Stimulated activated CD4-positive, alpha-beta T cell treated with anti-CD3 and anti-CD28 coated beads, Interleukin-4, amount 100 ng/mL, for 24 hours (primary cell): Measurements from ENCODE around the gene PHLDB1.

Source experiments
- DNase-seq: peaks from one replicate; pipeline ENCODE4 v3.0.0-alpha.2; 2020

PHLDB1 gene

DNA sequence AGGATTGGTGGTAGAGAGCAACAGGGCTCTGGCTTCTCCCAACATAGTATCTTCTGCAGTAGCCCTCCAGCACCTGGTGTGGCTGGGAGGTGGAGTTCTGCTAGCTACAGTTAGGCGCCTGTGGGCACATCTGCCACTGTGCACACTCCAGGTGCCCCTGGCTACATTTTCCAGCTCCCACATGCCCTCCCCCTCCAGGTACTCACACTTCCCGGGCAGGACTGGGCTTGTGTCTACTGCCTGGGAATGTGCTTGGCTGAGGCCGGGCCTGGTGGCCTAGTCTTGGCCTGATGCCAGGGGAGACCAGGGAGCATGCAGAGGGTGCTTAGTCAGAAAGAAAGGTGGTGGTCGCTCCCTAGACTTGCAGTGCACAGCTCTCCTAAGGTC is 15.8 kb downstream of the PHLDB1 start:
- DNase-seq: no peak

DNA sequence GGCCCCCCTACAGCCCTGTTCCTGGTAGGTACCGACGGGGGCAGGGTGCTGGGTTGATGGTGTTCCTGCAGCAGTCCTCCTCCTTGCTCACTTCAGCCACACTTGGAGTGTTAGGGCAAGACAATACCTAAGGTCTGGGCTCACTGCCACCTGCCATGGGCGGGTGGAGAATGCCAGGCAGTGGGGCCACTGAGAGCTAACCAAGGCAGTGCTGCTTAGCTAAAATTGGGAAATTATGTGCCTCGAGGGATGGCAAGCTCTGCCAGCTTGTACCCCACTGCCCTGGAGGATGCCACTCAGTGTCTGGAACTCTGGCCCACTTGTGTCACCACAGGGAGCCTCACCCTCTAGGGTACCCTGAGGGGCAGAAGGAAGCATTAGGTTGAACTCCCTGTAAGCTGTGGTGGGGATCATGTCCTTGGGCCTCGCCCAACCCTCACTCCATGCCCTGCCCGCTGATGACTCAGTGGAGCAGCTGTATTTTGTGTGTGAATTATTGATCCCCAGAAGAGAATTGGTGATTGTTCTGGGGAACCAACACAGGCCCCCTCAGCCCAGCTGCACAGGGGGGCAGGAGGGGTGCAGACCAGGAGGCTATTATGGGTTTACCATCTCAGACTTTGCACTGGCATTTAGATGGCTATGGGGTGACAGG is 17.7 kb downstream of the PHLDB1 start:
- DNase-seq: no peak

DNA sequence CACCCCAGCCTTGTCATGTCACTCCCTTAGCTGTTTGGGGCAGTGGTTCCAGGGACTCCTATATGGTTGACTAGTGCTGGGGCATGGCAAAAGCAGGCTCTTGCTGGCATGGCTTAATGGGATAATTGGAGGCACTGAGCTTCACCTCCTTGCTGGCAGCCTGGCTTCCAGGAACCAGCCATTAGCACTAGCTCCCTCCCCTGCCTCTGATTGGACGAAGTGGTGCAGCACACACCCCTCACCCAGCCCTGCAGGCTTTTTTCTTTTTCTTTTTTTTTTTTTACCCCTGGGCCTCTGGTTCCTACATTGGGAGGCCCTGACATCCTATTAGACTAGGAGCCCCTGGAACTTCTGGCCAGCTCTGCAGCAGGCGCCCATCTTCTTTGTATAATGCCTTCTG is 18.6 kb downstream of the PHLDB1 start:
- DNase-seq: no peak

DNA sequence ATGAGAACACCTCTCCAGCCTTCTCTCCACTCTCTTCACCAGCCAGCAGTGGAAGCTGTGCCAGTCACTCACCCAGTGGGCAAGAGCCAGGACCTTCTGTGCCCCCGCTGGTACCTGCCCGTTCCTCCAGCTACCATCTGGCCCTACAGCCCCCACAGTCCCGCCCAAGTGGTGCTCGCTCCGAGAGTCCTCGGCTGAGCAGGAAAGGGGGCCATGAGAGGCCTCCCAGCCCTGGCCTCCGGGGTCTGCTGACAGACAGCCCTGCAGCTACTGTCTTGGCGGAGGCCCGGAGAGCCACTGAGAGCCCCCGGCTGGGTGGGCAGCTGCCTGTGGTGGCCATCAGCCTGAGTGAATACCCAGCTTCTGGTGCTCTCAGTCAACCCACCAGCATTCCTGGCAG is 20.2 kb downstream of the PHLDB1 start:
- no peak for DNase-seq

DNA sequence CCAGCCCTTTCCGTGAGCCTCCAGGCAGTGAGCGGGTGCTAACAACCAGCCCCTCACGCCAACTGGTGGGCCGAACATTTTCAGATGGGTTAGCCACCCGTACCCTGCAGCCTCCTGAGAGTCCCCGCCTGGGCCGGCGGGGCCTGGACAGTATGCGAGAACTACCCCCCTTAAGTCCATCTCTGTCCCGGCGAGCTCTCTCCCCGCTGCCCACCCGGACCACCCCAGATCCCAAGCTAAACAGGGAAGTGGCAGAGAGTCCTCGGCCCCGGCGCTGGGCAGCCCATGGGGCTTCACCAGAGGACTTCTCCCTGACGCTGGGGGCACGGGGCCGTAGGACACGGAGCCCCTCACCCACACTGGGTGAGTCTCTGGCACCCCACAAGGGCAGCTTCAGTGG is 20.6 kb downstream of the PHLDB1 start:
- DNase-seq: no peak

DNA sequence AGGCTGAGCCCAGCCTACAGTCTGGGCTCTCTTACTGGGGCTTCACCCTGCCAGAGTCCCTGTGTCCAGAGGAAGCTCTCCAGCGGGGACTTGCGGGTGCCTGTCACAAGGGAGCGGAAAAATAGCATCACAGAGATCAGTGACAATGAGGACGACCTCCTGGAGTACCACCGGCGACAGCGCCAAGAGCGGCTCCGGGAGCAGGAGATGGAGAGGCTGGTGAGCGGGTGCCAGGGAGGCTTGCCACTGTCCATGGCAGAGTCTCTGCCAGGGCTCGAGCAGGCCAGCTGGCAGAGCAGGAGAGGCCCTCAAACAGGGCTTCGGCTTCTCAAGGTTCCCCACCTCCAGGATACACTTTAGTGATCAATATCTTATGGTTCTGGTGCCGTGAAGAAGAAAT is 21.0 kb downstream of the PHLDB1 start:
- DNase-seq: no peak

DNA sequence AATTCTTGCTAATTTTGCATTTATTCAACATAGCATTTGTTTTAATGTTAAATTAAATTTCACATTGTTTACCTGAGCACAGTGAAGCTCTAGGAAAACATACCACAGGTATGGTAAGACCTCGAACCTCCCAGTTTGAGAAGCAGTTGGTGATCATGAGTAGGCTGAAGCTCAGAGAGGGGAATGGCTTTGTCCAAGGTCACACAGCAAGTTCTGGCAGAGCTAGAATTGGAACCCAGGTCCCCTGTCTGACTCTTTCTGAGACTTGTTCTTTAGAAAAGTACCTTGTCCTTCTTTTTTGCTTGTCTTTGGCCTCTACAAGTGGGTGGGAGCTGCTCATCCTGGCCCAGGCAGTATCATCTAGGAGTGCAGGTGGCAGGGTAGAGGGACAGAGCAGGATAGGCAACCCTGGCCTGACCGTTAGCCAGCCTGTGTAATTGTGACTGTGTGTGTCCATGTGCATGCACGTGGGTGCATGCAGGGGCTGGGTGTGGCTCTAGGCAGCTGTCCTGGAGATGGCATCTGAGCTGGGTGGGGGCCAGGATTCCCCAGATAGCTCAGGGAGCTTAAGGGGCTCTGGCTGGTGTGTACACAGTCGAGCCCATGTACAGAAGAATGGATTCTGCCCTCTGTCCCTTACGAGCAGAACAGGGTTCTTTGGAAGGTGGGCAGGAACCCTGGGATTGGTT is 21.6 kb downstream of the PHLDB1 start:
- no peak for DNase-seq

DNA sequence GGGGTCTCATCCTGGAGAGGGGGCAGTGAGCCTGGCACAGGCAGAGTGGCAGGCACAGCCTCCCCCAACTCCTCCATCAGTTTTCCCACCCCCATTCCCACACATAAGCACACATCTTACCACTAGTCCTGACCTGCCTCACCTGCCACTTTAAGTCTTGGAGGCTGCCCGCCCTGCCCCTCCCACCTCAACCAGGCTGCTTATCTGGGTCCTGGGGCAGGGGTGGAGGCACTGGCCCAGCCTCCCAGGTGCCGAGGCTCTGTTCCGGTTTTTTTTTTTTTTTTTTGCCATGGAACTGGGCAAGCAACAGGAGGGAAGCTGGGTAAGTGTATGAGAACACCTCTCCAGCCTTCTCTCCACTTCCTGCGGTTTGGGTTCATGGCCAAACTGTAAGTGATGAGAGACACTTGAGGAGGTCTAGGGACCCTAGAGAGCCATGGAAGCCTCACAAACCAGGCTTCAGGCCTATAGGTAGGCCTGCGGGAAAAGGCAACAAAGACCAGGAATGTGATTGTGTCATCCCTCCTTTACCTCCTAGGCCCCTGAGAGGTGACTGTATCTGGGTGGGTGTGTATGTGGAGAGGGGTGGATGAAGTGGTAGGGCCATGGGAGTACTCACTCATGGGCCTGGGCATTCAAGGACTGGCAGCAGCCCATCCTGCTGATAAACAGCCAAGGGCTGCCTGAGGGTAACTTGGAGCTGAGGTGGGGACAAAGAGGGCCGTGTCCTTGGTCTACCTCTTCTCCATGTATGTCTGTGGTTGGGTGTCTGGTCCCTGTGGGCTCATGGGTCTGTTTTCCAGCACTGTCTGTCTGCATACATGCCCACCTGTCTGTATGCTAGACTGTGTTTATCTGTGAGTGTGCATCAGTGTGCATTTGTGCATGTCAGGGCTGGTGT is 22.6 kb downstream of the PHLDB1 start:
- DNase-seq: no peak

DNA sequence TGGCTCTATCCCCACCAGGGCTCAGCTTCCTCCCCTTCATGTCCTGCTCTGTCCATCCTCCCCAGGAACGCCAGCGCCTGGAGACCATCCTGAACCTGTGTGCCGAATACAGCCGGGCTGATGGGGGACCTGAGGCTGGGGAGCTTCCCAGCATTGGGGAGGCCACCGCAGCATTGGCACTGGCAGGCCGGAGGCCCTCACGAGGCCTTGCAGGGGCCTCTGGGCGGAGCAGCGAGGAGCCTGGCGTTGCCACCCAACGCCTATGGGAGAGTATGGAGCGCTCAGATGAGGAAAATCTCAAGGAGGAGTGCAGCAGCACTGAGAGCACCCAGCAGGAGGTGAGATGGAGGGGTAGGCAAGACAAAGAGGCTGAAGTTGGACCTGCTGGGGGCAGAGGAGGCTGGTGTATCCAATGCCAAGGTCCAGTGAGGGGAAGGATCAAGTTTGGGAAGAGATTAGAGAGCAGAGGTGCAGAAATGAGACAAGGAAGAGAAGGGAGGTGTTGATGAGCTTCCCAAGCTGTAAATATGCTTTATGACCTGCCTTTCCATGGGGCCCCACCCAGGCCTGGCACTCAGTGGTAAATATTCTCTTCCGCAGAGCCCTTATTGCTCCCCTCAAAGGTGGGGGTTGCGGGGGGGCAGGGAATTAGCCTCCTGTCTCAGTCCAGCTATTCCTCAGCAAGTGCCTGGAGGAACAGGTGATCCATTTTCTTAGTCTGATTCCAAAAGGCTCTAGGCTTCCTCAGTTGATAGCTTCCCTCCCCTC is 23.9 kb downstream of the PHLDB1 start:
- DNase-seq: no peak

DNA sequence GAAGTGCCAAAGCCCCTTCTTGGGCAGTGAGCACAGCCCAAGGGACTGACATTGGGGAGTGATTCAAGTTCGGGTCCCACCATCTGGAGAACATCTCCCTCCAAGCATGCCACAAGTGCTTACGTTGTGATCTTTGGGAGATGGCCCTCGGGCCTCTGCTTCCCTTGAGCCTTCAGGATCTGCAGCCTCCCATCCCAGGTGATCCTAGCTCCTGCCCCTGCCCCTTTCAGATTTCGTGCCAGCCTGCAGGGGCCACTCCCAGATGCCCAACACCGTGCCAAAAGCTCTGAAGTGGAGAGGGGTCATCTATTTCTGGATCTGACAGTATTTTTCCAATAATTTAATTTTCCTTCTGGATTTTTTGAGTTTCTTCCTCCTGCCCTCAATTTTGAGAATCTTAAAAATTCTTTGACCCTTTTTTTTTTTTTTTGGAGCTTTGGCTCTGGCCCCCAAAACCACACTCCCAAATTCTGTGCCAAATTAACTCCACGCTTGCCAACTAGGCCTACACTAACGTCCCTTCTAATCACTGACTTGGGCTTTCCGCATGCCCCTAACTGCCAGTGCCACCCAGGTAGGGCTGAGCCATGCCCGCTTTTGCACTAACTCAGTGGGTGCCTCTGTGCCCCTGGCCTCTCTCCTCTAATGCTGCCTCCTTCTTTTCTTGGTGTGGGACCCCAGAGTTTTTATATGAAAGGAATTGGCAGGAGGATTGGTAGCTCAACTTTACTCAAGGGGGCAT is 25.3 kb downstream of the PHLDB1 start:
- DNase-seq: no peak

DNA sequence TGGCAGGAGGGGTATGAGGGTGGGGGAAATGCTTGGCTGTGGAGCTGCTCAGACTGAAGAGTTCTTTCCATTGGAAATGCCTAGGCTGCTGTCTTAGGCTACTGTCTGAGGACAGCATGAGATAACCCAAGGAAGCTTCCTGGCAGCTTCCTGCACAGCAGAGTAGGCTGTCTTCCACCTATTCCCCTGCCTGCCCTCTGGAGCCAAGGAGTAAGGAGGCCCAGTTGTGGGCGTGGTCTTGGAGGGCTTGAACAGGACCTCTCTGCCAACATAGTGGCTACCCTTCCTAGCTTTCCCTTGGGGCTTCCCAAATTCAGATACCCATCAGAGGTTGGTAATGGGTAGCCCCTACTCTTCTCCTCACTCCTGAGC is 25.9 kb downstream of the PHLDB1 start:
- no peak for DNase-seq

DNA sequence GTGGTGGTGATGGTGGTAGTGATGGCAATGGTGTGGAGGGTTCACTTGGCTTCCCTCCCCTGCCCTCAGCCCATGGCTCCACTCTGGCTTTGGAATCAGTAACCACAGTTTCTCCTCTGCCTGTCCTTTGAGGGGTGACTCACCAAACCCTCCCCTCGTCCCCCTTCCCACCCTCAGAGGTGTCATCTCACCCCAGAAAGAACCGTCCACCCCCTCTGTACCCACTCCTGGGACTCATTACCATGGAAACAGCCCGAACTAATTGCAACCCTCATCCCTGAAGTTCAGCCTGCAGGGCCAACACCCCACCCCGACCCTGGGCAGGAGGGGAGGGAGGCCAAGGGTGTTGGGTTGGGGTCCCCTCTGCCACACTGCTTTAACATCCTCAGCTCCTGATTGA is 26.6 kb downstream of the PHLDB1 start:
- no peak for DNase-seq

DNA sequence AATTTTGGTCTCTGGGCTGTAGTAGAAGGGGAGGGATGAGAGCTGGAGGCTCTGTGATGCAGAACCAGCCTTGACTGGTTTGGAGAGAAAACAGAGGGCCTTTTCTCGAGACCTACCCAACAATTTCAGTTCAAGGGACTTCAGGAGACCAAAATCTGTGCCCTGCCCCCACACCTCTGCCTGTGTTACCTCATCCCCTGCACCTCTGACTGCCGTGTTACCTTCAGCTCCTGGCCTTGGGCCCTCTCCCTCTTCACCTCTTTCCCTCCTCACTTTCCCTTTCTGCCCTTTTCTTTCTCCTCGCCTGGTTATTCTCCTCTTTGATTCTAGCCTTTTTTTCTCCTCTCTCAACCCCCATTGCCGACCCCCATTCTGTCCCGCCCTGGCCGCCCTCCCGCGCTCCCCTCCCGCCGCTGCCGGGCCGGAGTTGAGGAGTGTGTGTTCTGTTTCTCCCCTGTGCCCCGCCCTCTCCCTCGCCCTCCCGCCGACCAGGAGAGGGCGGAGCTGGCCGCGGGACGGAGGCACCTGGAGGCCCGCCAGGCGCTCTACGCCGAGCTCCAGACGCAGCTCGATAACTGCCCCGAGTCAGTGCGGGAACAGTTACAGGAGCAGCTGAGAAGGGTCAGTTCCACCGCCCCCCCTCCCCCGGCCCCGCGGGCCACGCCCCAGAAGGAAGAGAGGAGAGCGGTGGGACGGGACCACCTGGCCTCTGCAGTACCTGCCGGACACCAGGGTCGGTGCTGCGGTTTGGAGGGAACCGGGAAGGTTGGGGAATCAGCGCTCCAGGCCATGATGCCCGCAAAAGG is 27.2 kb downstream of the PHLDB1 start:
- no peak for DNase-seq

DNA sequence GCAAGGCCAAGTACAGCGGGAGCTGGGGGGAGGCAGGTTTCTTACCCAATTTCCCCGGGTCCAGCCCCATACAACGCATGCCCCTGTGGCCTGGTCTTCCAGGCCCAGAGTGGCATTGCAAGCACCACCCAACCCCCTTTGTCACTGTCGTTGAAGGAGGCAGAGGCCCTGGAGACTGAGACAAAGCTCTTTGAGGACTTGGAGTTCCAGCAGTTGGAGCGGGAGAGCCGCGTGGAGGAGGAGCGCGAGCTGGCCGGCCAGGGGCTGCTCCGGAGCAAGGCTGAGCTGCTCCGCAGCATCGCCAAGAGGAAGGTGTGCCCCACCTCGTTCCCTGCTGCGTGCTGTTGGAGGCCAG is 27.8 kb downstream of the PHLDB1 start:
- DNase-seq: no peak

DNA sequence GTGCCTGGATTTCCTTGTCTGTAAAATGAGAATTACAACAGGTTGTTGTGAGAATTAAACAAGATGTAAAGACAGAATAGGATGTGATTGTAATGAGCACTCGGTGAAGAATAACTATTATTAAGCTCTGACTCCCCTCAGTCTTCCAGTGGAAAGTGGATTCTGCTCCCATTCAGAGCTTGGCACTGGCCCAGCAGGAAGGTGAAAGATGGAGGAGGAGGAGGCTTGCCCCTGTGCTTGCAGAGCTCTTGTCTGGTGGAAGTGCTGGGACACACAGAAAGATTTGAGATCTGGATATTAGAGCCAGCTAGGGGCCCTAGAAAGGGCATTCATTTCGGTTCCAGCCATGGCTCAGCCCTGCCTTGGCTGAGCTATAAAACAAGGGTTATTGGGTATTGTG is 28.2 kb downstream of the PHLDB1 start:
- no peak for DNase-seq

DNA sequence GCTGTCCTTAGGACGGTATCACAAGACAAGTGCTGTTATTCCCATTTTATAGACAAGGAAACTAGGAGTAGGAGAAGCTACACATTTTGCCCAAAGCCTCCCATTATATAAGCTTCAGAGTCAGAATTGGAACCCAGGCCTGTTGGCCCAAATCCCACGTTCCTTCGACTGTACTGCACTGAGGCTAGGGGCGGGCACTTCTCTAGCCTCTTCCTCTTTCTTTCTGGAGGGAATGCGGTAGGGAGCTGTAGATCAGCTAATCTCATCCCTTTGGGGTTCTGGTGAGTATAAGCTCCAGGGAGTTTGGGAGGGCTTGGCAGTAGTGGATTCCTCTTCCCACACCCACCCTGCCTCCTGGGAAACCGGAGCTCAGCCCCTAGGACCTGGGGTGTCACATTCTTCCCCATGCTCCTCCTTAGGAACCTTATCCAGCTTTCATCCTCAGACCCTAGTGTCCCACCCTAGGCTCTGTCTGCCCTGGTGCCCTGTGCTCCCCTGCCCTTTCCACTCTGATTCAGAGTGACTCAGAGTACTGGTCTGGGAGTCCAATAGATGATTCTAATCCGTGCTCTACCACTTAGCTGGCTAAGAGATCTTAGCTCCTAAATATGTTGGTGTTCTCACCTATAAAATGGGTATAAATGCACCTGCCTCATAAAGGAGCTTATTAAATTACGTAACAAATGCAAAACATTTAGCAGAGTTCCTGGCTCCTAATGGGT is 29.3 kb downstream of the PHLDB1 start:
- DNase-seq: no peak

DNA sequence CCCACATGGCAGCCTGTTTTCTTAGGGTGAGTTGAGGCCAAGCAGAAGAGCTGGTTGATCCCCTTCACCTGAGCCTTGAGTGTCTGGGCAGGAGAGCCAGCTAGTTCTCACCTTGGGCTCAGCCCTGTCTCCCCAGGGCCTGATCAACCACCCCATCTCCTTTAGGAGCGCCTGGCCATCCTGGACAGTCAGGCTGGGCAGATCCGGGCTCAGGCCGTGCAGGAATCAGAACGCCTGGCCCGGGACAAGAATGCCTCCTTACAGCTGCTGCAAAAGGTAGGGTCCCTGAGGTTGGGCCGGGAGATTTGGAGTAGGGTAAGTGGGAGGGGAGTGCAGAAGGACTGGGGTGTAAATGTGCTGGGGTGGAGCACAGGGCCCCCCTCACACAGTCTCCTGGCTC is 31.3 kb downstream of the PHLDB1 start:
- no peak for DNase-seq

DNA sequence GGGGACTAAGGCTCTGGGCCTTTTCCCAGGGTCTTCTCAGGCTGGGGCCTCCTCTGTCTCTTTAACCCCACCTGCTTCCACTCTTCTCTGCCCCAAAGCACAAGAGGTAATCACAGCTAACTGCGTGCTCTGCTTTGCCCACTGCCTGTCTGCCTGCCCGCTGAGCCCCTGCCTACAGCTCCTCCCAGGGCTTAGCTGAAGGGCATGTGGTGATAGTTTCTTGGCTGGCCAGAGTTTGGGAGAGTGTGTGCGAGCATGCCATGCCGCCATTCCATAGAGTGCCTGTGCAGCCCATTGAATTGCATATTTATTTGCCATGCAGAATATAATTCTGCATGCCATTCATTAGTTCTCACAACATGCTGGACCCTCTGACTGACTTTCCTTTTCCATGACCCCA is 32.5 kb downstream of the PHLDB1 start:
- no peak for DNase-seq

DNA sequence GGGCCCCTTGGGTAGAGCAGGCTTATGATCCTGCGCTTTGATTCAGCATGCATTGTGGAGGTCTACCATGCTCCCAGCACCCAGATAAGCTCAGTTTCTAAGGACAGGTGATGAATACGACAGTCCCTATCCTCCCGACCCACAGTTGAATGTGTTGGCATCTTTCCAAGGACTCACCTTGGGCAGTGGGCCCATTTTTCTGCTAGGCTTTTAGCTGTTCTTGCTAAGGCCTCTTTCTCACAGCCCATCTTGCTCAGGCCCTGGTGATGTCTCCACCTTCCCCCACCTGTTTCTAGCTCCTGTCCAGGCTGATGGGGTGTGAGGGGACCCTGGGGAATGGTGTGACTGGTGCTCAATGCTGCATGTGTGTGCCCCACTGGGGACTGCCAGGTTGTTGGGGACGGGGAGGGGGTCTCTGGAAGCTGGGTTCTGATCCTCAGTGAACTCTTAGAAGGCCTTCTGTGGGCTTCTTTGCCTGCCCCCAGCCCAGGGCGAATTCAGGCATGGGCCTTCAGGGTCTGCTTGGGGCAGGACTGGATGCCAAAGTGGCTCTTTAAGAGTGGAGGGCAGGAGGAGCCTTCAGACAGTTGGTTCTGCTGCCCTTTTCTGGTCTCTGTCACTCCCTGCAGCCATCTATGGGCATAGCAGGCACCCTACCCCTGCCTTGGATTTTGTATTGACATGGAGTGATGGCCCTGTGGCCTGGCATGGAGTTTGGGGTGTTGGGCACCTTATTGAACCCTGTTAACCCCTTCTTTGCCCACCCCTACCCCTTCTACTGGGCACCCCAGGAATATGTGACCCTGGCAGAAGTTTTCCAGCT is 33.1 kb downstream of the PHLDB1 start:
- no peak for DNase-seq

DNA sequence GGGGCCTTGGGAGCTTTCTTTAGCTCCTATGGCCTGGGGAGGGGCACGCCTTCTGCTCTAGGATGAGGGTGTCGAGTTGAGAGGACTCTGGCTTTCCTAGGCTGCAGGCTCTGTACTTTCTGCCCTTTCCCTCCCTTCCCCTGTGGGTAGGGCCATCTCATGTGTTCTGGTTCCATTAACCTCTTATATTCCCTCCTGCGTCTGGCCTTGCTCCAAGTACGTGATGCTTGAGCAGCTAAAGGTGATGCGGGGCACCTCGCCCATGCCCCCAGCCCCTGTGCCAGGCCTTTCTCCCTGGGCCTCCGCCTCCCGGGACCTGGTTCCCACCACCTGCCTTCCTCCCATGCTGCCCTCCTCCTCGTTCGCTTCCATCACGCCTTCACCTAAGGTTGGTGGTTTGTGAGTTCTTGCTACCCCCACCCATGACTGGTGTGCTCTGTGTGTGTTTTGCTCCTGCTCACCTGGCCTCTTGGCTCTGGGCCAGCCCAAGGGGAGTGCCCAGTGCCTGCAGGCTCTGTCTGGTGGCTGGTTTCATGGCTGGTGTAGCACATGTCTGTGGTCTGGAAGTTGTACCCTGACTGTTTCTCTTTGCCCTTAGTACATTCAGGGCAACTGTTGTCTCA is 34.1 kb downstream of the PHLDB1 start:
- DNase-seq: no peak
